CD4-positive, alpha-beta T cell (primary cell): ENCODE data around the gene ZNF565. TPM values are rescaled to one million over a fixed set of nuclear protein-coding genes. Genes with fewer than 3 reads are reported as not detected.
"Not testable (repeated sequence)": the region's sequence is repeated elsewhere in the genome, so short reads cannot be mapped to it uniquely, and the experiment has no call there.

Experiments
- ATAC-seq: fragments of 200-7000 bp; cut with Tn5 transposase; one replicate; pipeline ENCODE4 v1.10.0; 2022; ENCODE audit warnings: mild to moderate bottlenecking; ENCODE audit not compliant: poor library complexity
- CTCF ChIA-PET: fragments of 350-600 bp; sonication (Branson Sonifier 250); formaldehyde crosslinking; loops from one replicate; lab custom pipeline; 2021; ENCODE audit warnings: antibody characterized with exemption, inconsistent platforms; lab: Charles Lee
- POLR2A ChIA-PET: fragments of 350-600 bp; sonication (Branson Sonifier 250); formaldehyde crosslinking; loops from one replicate; lab custom pipeline; 2021; ENCODE audit warnings: antibody characterized with exemption, inconsistent platforms; lab: Charles Lee
- DNase-seq, 14 experiments: peaks; one replicate each; pipeline ENCODE4 v3.0.0-alpha.2; 2013 to 2020; ENCODE audit warnings: mixed read lengths in 2 of 14
- H3K27ac ChIP-seq, 2 donors: one replicate each; pipeline versions ENCODE4 v1.5.1 to v1.7.0; 2013; ENCODE audit warnings: low read length in 2 of 2, low read depth in 1 of 2, mild to moderate bottlenecking in 1 of 2
- H3K27me3 ChIP-seq, 2 experiments: 1 replicate in 1 of 2; 2 replicates in 1 of 2; pipeline versions ENCODE4 v1.6.1 to v1.7.0; 2013; ENCODE audit warnings: low read length in 2 of 2, control low read depth in 1 of 2, mild to moderate bottlenecking in 1 of 2, moderate library complexity in 1 of 2; ENCODE audit not compliant: insufficient read depth in 2 of 2, control insufficient read depth in 1 of 2
- H3K36me3 ChIP-seq: one replicate; pipeline ENCODE4 v1.6.1; 2013; ENCODE audit warnings: low read length, control low read depth; ENCODE audit not compliant: insufficient read depth
- H3K4me1 ChIP-seq: one replicate; pipeline ENCODE4 v1.6.1; 2013; ENCODE audit warnings: low read length, control low read depth; ENCODE audit not compliant: insufficient read depth
- H3K4me3 ChIP-seq: one replicate; pipeline ENCODE4 v1.5.1; 2013; ENCODE audit warnings: mild to moderate bottlenecking, low read length, moderate library complexity
- H3K9me3 ChIP-seq, 2 experiments: 1 replicate in 1 of 2; 2 replicates in 1 of 2; pipeline versions ENCODE4 v1.6.1 to v1.7.0; 2013; ENCODE audit warnings: low read length in 2 of 2, mild to moderate bottlenecking in 2 of 2, control low read depth in 1 of 2, moderate library complexity in 1 of 2; ENCODE audit not compliant: control insufficient read depth in 1 of 2, insufficient read depth in 1 of 2
- H3K27ac Mint-ChIP-seq: one replicate; pipeline ENCODE4 v1.8.0; 2020; ENCODE audit warnings: mixed read lengths
- H3K27me3 Mint-ChIP-seq: one replicate; pipeline ENCODE4 v1.8.0; 2021; ENCODE audit warnings: mixed read lengths
- H3K36me3 Mint-ChIP-seq: one replicate; pipeline ENCODE4 v1.8.0; 2021; ENCODE audit warnings: low read depth, mixed read lengths
- H3K4me1 Mint-ChIP-seq: one replicate; pipeline ENCODE4 v1.8.0; 2021; ENCODE audit warnings: low read depth, mixed read lengths
- H3K4me3 Mint-ChIP-seq: one replicate; pipeline ENCODE4 v1.8.0; 2020; ENCODE audit warnings: mild to moderate bottlenecking, mixed read lengths
- H3K9me3 Mint-ChIP-seq: one replicate; pipeline ENCODE4 v1.8.0; 2020; ENCODE audit warnings: mixed read lengths
- CTCF ChIP-seq: fragments of 200-600 bp; IDR thresholded peaks from one replicate; pipeline ENCODE4 v1.8.0; 2022; ENCODE audit warnings: antibody characterized with exemption, mild to moderate bottlenecking
- intact Hi-C, 2 experiments: fragments of 100-400 bp; cut with DNase I in 1 of 2; cut with micrococcal nuclease in 1 of 2; formaldehyde crosslinking; loops; one replicate each; pipeline versions ENCODE4 v1.15.1 to v1.9.0; 2023 to 2025; cut with DNase I, micrococcal nuclease
- total RNA-seq, 174 experiments: library from RNA in 2 of 174; stranded (reverse) in 2 of 174; gene quantifications; one replicate each; pipeline ENCODE4 v1.2.3 and lab custom pipeline; 2021 to 2026

ZNF565 gene
- total RNA-seq, 2 experiments from 2014 or later, result 7.6 to 8.5 TPM

GRCh38 chr19:36201684-36202083 is 12.8 kb downstream of the ZNF565 start:
- ATAC-seq (no peak), DNase-seq (no peak)
- Histone ChIP-seq H3K9me3 (no peaks in the 10 kb centered on the region), H3K36me3 (peaks cover 10% of the 10 kb centered on the region), H3K4me1 (no peaks in the 10 kb centered on the region), H3K27ac (no peak overlapping the region), H3K27me3 (no peaks in the 10 kb centered on the region), H3K4me3 (no peak overlapping the region)
- Mint-ChIP-seq H3K36me3 (peaks cover 32% of the 10 kb centered on the region), H3K4me3 (no peak overlapping the region), H3K27me3 (no peaks in the 10 kb centered on the region), H3K4me1 (peaks cover 4% of the 10 kb centered on the region), H3K27ac (no peak overlapping the region), H3K9me3 (no peaks in the 10 kb centered on the region)
- intact Hi-C loops, result no loop called here
- POLR2A ChIA-PET, result interaction anchor here (1.6 kb wide), 1 partner anchor 13 kb away, joined by 3 read pairs; the partner anchor contains the start of genes ZNF146 and ZNF565
- CTCF ChIA-PET, result no interaction called here
- no peak for TF ChIP-seq CTCF

GRCh38 chr19:36198119-36198518 is 16.3 kb downstream of the ZNF565 start:
- no peak for TF ChIP-seq CTCF
- Mint-ChIP-seq H3K27ac (no peak overlapping the region), H3K27me3 (no peaks in the 10 kb centered on the region), H3K4me1 (peaks cover 4% of the 10 kb centered on the region), H3K9me3 (no peaks in the 10 kb centered on the region), H3K36me3 (peaks cover 52% of the 10 kb centered on the region), H3K4me3 (no peak overlapping the region)
- Histone ChIP-seq H3K27me3 (no peaks in the 10 kb centered on the region), H3K27ac (no peak overlapping the region), H3K36me3 (peaks cover 25% of the 10 kb centered on the region), H3K4me3 (no peak overlapping the region), H3K9me3 (no peaks in the 10 kb centered on the region), H3K4me1 (no peaks in the 10 kb centered on the region)
- ATAC-seq (no peak), DNase-seq (no peak)
- CTCF ChIA-PET, result no interaction called here
- intact Hi-C loops, result no loop called here
- POLR2A ChIA-PET, result no interaction called here

- Histone ChIP-seq H3K27ac (no peak overlapping the region), H3K27me3 (no peaks in the 10 kb centered on the region), H3K4me1 (no peaks in the 10 kb centered on the region), H3K36me3 (peaks cover 14% of the 10 kb centered on the region), H3K9me3 (no peaks in the 10 kb centered on the region), H3K4me3 (no peak overlapping the region)
- CTCF ChIA-PET, result no interaction called here
- H3K4me1 Mint-ChIP-seq, result no peaks in the 10 kb centered on the region
- ATAC-seq, result no peak
- no peak for DNase-seq
- H3K27me3 Mint-ChIP-seq, result no peaks in the 10 kb centered on the region
- POLR2A ChIA-PET, result no interaction called here
- no peak for TF ChIP-seq CTCF
- H3K4me3 Mint-ChIP-seq, result no peak overlapping the region
- H3K36me3 Mint-ChIP-seq, result peaks cover 50% of the 10 kb centered on the region
- H3K27ac Mint-ChIP-seq, result no peak overlapping the region
- intact Hi-C loops, result no loop called here
- no peaks in the 10 kb centered on the region for H3K9me3 Mint-ChIP-seq
Measured at GRCh38 chr19:36196249-36196648, 18.2 kb downstream of the ZNF565 start.

- H3K9me3 ChIP-seq, H3K27ac Mint-ChIP-seq, H3K27ac ChIP-seq, H3K4me3 ChIP-seq, H3K27me3 Mint-ChIP-seq, POLR2A ChIA-PET, DNase-seq, intact Hi-C loops, ATAC-seq, H3K4me3 Mint-ChIP-seq, H3K4me1 Mint-ChIP-seq, H3K27me3 ChIP-seq, H3K4me1 ChIP-seq, CTCF ChIA-PET, H3K9me3 Mint-ChIP-seq: not testable (repeated sequence)
- peaks cover 14% of the 10 kb centered on the region for H3K36me3 ChIP-seq
- peaks cover 26% of the 10 kb centered on the region for H3K36me3 Mint-ChIP-seq
Measured at GRCh38 chr19:36186722-36187121, 27.7 kb downstream of the ZNF565 start.
